Uterus (tissue), 4 donors: ENCODE data around the gene PPP1R16B. TPM values are rescaled to one million over a fixed set of nuclear protein-coding genes. Genes with fewer than 3 reads are reported as not detected.
"Not testable (repeated sequence)": the region's sequence is repeated elsewhere in the genome, so short reads cannot be mapped to it uniquely, and the experiment has no call there.

Source experiments
- DNase-seq, 2 donors: peaks; one replicate each; pipeline ENCODE4 v3.0.0-alpha.2; 2019 to 2020
- H3K27ac ChIP-seq, 2 donors: fragments of 200-600 bp; sonication (generic); 1 replicate in 1 of 2; 2 replicates in 1 of 2; pipeline ENCODE4 v1.5.1; 2016 to 2018
- H3K27me3 ChIP-seq, 2 donors: fragments of 200-600 bp; sonication (generic); one replicate each; pipeline ENCODE4 v1.5.1; 2018 to 2019; ENCODE audit warnings: control low read depth in 1 of 2
- H3K36me3 ChIP-seq, 2 donors: fragments of 200-600 bp; sonication (generic); one replicate each; pipeline ENCODE4 v1.5.1; 2019; ENCODE audit warnings: control low read depth in 1 of 2
- H3K4me1 ChIP-seq, 2 donors: fragments of 200-600 bp; sonication (generic); one replicate each; pipeline ENCODE4 v1.5.1; 2018 to 2019; ENCODE audit warnings: control low read depth in 1 of 2
- H3K4me3 ChIP-seq, 2 donors: fragments of 200-600 bp; sonication (generic); 1 replicate in 1 of 2; 2 replicates in 1 of 2; pipeline ENCODE4 v1.5.1; 2018 to 2019; ENCODE audit warnings: mild to moderate bottlenecking in 1 of 2
- H3K9me3 ChIP-seq, 2 donors: fragments of 200-600 bp; sonication (generic); one replicate each; pipeline ENCODE4 v1.5.1; 2019; ENCODE audit warnings: control low read depth in 1 of 2
- POLR2A ChIP-seq, 2 donors: fragments of 450-650 bp; IDR thresholded peaks; one replicate each; pipeline ENCODE4 v1.6.1; 2016; ENCODE audit warnings: antibody characterized with exemption in 2 of 2, mild to moderate bottlenecking in 1 of 2, moderate library complexity in 1 of 2
- intact Hi-C: fragments of 100-400 bp; cut with DNase I; formaldehyde crosslinking; loops from one replicate; pipeline ENCODE4 v1.15.1; 2023; ENCODE audit warnings: low total_unique reads
- total RNA-seq, 4 donors: library from RNA; depleted of rRNA in 3 of 4; stranded (reverse); fragments of >200 nt in 3 of 4; gene quantifications; one replicate each; pipeline versions ENCODE4 v1.1.0 to v1.2.4, GENCODE V29; 2014 to 2023
- TF ChIP-seq, protein P1 (sequence below), 4 experiments: fragments of 200-600 bp in 2 of 4; fragments of 450-650 bp in 2 of 4; sonication (generic) in 2 of 4; IDR thresholded peaks; one replicate each; pipeline ENCODE4 v1.5.1; 2016 to 2019; ENCODE audit warnings: antibody characterized with exemption in 4 of 4, mild to moderate bottlenecking in 2 of 4, moderate library complexity in 1 of 4
- donor health status: DM: yes; HTN: yes; CAD: no.

Gene PPP1R16B
- total RNA-seq, 4 donors from 2014 or later = 7.6 to 15.8 (median 12.5) TPM

DNA sequence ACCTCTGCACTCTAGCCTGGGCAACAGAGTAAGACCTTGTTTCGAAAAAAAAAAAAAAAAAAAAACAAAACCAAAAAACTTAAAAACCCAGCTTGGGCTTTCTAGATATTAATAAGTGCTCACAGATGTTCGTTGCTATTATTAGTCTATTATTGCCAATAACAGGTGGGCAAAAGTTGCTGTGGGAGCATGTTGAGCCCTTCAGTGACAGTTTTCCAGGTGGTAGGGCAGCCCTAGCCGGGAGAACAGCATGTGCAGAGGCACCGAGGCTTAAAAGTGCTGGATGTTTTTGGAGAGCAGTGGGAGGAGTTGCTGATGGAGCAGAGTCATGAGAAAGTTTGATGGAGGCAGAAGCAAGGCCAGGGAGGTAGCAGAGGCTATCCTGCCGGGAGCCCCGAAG is 4.4 kb downstream of the PPP1R16B start:
- Histone ChIP-seq H3K4me3 (no peak overlapping the region), H3K27ac (no peak overlapping the region), H3K9me3 (no peaks in the 10 kb centered on the region), H3K4me1 (peaks cover 0 to 17% of the 10 kb centered on the region in 2 donors), H3K27me3 (peaks cover 5 to 7% of the 10 kb centered on the region in 2 donors), H3K36me3 (no peaks in the 10 kb centered on the region)
- TF ChIP-seq, protein P1, sequence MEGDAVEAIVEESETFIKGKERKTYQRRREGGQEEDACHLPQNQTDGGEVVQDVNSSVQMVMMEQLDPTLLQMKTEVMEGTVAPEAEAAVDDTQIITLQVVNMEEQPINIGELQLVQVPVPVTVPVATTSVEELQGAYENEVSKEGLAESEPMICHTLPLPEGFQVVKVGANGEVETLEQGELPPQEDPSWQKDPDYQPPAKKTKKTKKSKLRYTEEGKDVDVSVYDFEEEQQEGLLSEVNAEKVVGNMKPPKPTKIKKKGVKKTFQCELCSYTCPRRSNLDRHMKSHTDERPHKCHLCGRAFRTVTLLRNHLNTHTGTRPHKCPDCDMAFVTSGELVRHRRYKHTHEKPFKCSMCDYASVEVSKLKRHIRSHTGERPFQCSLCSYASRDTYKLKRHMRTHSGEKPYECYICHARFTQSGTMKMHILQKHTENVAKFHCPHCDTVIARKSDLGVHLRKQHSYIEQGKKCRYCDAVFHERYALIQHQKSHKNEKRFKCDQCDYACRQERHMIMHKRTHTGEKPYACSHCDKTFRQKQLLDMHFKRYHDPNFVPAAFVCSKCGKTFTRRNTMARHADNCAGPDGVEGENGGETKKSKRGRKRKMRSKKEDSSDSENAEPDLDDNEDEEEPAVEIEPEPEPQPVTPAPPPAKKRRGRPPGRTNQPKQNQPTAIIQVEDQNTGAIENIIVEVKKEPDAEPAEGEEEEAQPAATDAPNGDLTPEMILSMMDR (IDR thresholded peaks at IDR 0.05) = no peak
- no peak for TF ChIP-seq POLR2A (IDR thresholded peaks at IDR 0.05)
- DNase-seq = no peak
- intact Hi-C loops = loop anchor here (10.0 kb wide), 1 partner anchor 85 kb away; no protein-coding TSS in a partner anchor

DNA sequence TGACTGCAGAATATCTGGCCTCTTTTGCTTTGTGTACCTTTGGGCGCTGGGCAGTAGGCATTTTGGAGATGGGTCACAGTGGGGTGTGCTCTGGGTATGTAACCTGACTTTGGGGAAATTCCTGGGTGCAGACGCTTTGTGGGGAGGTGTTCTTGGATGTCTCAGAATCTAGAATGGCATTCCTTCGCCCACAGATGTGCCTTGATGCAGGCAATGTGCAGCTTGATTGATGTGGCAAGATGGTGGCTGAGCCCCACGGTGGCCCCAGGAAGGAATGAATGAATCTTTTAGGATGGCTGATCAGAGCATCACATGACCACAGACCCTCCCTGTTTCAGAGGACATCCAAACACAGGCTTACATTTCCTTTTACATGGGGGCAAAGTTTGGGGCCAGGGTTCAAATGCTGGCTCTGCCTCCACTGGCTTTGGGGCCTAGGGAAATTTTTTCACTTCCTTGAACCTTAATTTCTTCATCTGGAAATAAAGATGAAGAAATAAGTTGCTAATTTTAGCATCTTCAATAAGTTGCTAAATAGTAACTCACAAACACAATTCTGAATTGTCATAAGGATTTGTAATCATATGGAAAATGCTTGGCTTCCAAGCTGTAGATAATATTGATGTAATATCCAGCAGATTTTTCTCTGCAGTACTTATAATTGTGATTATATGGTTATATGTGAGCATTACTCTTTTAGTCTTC is 5.6 kb downstream of the PPP1R16B start:
- H3K27ac ChIP-seq = peak overlapping the region in 1 of 2 donors; percentile 21
- TF ChIP-seq, protein P1 (IDR thresholded peaks at IDR 0.05) = no peak
- TF ChIP-seq POLR2A (IDR thresholded peaks at IDR 0.05) = no peak
- H3K9me3 ChIP-seq = no peaks in the 10 kb centered on the region
- H3K4me3 ChIP-seq = no peak overlapping the region
- peaks cover under 1 to 5% of the 10 kb centered on the region in 2 donors for H3K27me3 ChIP-seq
- H3K4me1 ChIP-seq = peaks cover 0 to 10% of the 10 kb centered on the region in 2 donors
- DNase-seq = no peak
- intact Hi-C loops = no loop called here
- H3K36me3 ChIP-seq = no peaks in the 10 kb centered on the region

DNA sequence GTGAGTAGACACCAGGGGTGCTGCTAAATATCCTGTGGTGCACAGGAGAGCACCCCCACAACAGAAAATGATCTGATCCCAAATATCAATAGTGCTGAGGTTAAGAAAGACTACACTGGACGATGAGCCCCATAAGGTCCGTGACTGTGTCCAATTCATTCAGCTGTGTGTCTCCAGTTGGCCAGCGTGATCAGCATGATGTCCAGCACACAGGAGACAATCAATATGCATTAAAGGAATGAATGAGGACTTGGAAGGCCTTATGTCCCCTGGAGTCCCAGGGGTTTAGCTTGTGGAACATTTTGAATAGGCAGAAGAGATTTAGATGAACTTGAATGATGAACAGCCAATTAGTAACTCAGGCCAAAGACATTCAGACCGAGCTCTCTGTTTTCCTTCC is 6.3 kb downstream of the PPP1R16B start:
- Histone ChIP-seq H3K4me1 (peaks cover 0 to 3% of the 10 kb centered on the region in 2 donors), H3K27ac (peak overlapping the region in 1 of 2 donors; percentile 21)
- intact Hi-C loops = no loop called here

DNA sequence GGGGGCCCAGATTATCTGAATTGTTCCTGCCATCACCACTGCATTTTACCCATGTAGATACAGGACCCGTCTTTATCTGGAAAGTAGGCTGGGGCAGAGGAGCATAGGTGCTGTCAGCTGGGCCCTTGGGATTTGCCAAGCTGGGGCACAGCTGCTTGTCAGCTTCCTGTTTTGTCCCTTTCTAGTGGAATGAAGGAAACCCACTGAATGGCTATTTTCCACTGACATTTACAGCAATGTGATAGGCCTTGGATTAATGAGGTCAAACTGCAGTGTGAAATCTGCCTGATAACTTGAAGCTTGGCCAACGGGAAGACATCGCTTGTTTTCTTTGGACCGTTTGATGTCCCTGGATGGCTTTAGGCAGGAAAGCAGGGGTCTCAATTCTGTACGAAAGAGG is 6.7 kb downstream of the PPP1R16B start:
- Histone ChIP-seq H3K27me3 (peaks cover 0 to under 1% of the 10 kb centered on the region in 2 donors), H3K27ac (peak overlapping the region in 1 of 2 donors; percentile 21), H3K4me1 (no peaks in the 10 kb centered on the region), H3K36me3 (no peaks in the 10 kb centered on the region), H3K9me3 (no peaks in the 10 kb centered on the region), H3K4me3 (no peak overlapping the region)
- DNase-seq = no peak
- no peak for TF ChIP-seq POLR2A (IDR thresholded peaks at IDR 0.05)
- TF ChIP-seq, protein P1 (IDR thresholded peaks at IDR 0.05) = no peak
- intact Hi-C loops = no loop called here

More for the DNA sequence above, 6.3 kb downstream of the PPP1R16B start:
- Histone ChIP-seq H3K36me3 (no peaks in the 10 kb centered on the region), H3K4me3 (no peak overlapping the region), H3K27me3 (peaks cover 0 to 5% of the 10 kb centered on the region in 2 donors), H3K9me3 (no peaks in the 10 kb centered on the region)
- no peak for DNase-seq
- no peak for TF ChIP-seq POLR2A (IDR thresholded peaks at IDR 0.05)
- TF ChIP-seq, protein P1 (IDR thresholded peaks at IDR 0.05) = no peak

DNA sequence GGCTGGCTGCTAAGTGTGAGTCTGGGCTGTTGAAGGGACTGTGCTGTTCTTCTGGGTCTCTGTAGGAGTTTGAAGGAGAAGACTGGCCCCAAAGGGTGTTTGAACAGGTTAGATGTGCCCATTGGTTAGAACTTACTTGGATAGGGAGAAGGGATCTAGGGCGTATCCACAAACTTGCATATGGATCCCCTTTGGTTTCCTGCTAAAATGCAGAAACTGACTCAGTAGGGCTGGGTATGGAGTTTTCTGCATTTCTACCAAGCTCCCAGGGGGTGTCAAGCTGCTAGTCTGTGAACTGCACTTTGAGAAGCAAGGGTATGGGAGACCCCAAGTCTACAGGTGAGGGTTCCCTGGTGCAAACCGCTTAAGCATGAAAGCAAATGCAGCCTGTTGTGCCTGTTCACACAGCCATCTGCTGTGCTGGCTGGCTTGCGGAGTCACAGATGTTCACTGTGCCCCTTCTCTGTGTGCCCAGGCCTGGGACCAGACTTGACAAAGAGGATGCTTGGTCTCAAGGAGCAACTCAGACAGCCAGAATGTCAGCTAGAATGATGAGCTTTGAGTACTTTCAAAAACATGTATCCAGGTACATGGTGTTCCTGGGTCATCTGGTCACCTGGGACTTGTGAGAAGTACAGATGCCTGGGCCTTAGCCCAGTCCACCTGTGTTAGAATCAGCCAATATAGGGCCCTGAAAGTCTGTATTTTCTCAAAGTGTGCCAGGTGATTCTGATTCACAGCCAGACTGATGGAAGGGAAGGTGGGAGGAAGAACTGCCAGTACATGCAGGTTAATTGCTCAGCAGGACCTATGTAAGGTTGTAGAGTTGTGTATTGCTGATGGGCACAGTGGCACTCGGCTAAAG is 7.4 kb downstream of the PPP1R16B start:
- DNase-seq = no peak
- Histone ChIP-seq H3K4me1 (no peaks in the 10 kb centered on the region), H3K9me3 (no peaks in the 10 kb centered on the region), H3K27me3 (no peaks in the 10 kb centered on the region), H3K36me3 (no peaks in the 10 kb centered on the region), H3K27ac (no peak overlapping the region), H3K4me3 (no peak overlapping the region)
- intact Hi-C loops = no loop called here
- TF ChIP-seq, protein P1 (IDR thresholded peaks at IDR 0.05) = no peak
- no peak for TF ChIP-seq POLR2A (IDR thresholded peaks at IDR 0.05)

DNA sequence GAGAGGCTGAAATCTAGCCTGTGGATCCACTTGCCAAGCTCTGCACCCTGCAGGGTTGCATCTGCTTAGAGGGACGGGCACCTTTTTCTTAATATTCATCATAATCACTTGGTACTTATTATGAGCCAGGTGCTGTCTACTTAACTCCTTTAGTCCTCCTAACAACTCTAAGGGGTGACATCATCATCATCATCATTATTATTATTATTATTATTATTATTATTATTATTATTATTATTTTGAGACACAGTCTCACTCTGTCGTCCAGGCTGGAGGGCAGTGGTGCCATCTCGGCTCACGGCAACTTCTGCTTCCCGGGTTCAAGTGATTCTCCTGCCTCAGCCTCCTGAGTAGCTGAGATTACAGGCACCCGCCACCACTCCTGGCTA is 8.1 kb downstream of the PPP1R16B start:
- H3K4me3 ChIP-seq, H3K9me3 ChIP-seq, H3K27me3 ChIP-seq, H3K27ac ChIP-seq, H3K4me1 ChIP-seq, intact Hi-C loops, DNase-seq, H3K36me3 ChIP-seq: not testable (repeated sequence)
